PFSK-1 (cell line): Measurements from ENCODE around the gene RBBP8NL.

Source experiments
- TAF1 ChIP-seq: IDR thresholded peaks from 2 replicates; pipeline ENCODE4 v1.6.1; 2012; ENCODE audit warnings: low read length, control low read depth, borderline replicate concordance; ENCODE audit not compliant: insufficient read depth
- TF ChIP-seq, protein P1 (sequence below), 2 experiments: IDR thresholded peaks; 2 replicates each; pipeline versions ENCODE4 v1.6.1 to v1.8.0; 2011 to 2012; ENCODE audit warnings: low read depth in 2 of 2, low read length in 2 of 2, control low read depth in 1 of 2, inconsistent platforms in 1 of 2, mild to moderate bottlenecking in 1 of 2, moderate library complexity in 1 of 2; ENCODE audit not compliant: insufficient read depth in 1 of 2

DNA sequence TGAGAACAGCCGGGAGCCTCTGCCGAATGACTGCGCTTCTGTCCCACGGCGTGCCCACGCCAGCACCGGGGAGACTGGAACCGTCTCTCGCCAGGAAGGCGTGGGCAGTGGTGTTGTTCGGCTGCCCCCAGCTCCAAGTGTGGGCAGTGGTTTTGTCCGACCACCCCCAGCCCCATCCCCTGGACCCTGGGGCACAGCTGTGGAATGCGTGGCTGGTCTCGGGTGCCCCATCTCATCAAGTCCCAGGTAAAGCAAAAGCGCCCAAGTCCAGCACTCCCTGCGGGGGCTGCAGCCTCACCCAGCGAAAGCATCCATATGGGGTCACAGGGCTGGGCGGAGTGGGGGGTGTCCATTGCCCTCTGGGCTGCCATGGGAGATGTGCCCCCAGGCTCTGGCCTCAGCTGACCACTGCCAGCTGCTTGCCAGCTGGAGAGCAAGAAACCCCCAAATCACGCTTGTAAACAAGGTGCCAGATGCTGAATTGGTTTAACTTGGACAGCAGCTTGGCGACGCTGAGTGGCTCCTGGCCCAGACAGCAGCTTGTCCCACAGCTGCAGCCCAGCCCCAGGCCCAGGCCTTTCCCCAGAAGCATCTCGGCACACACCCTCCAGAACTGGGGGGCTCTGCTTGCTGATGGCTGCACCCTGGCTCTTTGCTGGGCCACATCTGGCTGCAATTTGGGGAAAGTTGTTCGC is 24.7 kb downstream of the RBBP8NL start:
- TF ChIP-seq, protein P1, sequence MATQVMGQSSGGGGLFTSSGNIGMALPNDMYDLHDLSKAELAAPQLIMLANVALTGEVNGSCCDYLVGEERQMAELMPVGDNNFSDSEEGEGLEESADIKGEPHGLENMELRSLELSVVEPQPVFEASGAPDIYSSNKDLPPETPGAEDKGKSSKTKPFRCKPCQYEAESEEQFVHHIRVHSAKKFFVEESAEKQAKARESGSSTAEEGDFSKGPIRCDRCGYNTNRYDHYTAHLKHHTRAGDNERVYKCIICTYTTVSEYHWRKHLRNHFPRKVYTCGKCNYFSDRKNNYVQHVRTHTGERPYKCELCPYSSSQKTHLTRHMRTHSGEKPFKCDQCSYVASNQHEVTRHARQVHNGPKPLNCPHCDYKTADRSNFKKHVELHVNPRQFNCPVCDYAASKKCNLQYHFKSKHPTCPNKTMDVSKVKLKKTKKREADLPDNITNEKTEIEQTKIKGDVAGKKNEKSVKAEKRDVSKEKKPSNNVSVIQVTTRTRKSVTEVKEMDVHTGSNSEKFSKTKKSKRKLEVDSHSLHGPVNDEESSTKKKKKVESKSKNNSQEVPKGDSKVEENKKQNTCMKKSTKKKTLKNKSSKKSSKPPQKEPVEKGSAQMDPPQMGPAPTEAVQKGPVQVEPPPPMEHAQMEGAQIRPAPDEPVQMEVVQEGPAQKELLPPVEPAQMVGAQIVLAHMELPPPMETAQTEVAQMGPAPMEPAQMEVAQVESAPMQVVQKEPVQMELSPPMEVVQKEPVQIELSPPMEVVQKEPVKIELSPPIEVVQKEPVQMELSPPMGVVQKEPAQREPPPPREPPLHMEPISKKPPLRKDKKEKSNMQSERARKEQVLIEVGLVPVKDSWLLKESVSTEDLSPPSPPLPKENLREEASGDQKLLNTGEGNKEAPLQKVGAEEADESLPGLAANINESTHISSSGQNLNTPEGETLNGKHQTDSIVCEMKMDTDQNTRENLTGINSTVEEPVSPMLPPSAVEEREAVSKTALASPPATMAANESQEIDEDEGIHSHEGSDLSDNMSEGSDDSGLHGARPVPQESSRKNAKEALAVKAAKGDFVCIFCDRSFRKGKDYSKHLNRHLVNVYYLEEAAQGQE (IDR thresholded peaks at IDR 0.05; ENCODE audit: insufficient read depth in 1 of 2, low read depth in 2 of 2, low read length in 2 of 2) = no peak
- TF ChIP-seq TAF1 = no peak
